Upper lobe of left lung (tissue), 4 donors: ENCODE measurements around the gene ZC3H8.

Source experiments
- CTCF ChIP-seq, 6 experiments: fragments of 450-650 bp in 4 of 6; fragments of 200-600 bp in 2 of 6; sonication (generic) in 2 of 6; IDR thresholded peaks; one replicate each; pipeline ENCODE4 v1.5.1; 2016 to 2019; ENCODE audit warnings: antibody characterized with exemption in 6 of 6
- EP300 ChIP-seq, 4 donors: sonication (generic); formaldehyde crosslinking; IDR thresholded peaks; one replicate each; pipeline ENCODE4 v1.5.1; 2017; ENCODE audit warnings: antibody characterized with exemption in 4 of 4, control low read depth in 2 of 4
- POLR2A ChIP-seq, 4 donors: fragments of 450-650 bp; IDR thresholded peaks; one replicate each; pipeline ENCODE4 v1.5.1; 2016 to 2017; ENCODE audit warnings: antibody characterized with exemption in 4 of 4, mild to moderate bottlenecking in 2 of 4

- TF ChIP-seq POLR2A (IDR thresholded peaks at IDR 0.05): no peak
- TF ChIP-seq EP300 (IDR thresholded peaks at IDR 0.05): no peak
- no peak for TF ChIP-seq CTCF (IDR thresholded peaks at IDR 0.05)
Measured at GRCh38 chr2:112174383-112174782, 80.5 kb downstream of the ZC3H8 start.
